Stimulated activated CD4-positive, alpha-beta T cell treated with anti-CD3 and anti-CD28 coated beads, Interleukin-1b, Interleukin-23, amount 100 ng/mL, for 1 hour (primary cell): ENCODE measurements around the gene PSMA8.
"Not testable (repeated sequence)": the region's sequence is repeated elsewhere in the genome, so short reads cannot be mapped to it uniquely, and the experiment has no call there.

Experiments used
- DNase-seq, 2 donors: peaks; one replicate each; pipeline ENCODE4 v3.0.0-alpha.2; 2020; ENCODE audit warnings: low read depth in 2 of 2

The PSMA8 gene

DNA sequence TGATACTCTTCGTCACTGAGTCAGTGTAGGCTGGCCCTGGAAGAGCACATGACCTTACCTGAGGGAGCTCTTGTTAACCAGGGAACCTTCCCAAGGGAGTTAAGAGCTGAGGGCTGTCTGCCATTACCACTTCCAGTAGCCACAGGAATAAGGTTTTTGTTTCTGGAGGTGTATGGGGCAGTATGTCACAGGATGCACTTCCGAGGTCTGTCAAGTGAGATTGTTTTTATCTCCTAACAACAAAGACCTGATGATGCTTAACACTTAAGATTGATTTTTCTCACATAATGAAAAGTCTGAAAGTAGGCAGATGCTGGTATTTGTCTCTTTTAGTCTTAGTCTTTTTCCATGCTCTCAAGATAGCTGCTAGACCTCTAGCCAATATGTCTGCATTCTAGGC is 41.8 kb downstream of the PSMA8 start:
- DNase-seq: no peak

DNA sequence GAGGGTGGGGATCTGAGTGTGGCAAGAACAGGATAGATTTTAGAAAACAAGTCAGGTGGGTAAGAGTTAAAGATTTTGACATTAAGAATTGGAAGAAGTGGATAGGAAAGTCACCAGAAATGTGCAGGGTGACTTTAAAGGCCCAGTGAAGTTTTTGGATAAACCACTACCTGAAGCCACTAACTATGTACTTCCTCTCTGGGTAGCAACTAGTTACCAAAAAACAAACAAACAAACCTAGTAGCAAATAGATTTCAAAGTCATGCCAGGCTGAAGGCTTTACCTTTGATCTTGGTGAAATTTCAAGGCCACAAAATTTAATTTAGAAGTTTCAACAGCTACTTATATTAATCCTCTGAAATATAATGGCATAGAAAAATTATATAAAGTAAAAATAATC is 42.5 kb downstream of the PSMA8 start:
- DNase-seq: no peak

DNA sequence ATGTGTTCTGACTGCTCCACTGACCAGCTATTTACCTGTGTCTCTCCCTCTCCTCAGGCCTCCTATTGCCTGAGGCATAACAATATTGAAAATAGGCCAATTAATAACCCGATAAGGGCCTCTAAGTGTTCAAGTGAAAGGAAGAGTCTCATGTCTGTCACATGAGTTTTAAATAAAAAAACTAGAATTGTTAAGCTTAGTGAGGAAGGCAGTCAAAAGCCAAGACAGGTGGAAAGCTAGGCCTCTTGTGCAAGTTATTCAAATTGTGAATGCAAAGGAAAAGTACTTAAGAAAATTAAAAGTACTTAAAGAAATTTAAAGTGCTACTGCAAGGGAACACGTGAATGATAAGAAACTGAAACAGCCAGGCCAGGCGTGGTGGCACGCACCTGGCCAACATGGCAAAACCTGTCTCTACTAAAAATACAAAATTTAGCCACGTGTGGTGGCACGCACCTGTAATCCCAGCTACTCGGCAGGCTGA is 47.7 kb downstream of the PSMA8 start:
- no peak for DNase-seq

DNA sequence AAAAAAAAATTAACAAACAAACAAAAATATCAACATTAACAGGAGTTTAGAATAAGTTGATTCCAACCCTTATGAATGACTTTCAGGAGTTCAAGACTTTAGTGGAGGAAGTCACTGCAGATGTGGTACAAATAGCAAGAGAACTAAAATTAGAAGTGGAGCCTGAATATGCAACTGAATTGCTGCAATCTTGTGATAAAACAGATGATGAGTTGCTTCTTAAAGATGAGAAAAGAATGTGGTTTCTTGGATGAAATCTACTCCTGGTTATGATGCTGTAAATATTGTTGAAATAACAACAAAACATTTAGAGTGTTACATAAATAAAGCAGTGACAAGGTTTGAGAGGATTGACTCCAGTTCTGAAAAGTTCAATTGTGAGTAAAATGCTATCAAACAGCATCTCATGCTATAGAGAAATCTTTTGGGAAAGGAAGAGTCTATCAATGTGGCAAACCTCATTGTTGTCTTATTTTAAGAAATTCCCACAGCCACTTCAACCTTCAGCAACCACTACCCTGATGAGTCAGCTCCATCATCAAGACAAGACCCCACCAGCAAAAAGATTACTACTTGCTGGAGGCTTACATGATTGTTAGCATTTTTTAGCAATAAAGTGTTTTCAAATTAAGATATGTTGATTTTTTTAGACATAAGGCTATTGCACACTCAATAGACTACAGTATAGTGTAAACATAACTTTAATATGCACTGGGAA is 49.9 kb downstream of the PSMA8 start:
- DNase-seq: no peak

DNA sequence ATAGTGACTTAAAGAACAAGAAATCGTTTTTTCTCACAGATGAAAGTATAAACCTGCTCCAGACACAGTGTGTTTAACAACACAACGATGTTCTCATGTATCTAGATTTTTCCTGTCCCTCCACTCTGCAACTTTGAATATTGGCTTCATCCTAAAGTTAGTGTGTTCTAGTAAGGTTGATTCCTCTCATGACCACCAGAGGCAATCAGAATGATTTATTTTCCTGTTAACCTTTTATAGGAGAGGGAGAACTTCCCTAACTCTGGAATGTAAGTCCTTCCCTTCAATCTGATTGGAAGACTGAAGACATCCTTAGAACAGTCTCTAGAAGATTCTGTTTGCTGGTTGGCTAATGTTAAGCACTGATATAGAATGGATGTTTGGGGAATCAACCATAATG is 51.6 kb downstream of the PSMA8 start:
- DNase-seq: no peak

DNA sequence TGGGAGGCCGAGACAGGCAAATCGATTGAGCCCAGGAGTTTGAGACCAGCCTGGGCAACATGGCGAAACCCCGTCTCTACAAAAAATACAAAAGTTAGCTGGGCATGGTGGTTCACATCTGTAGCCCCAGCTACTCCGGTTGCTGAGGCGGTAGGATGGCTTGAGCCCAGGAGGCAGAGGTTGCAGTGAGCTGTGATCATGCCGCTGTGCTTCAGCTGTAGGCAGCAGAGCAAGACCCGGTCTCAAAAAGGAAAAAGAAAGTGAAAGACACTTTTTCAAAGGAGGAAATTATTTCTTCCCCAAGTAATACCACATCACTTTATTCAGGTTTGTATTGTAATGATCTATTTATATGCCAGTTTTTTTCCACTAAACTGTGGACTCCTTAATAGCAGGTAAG is 56.8 kb downstream of the PSMA8 start:
- peak in 1 of 2 donors; percentile 4 for DNase-seq

DNA sequence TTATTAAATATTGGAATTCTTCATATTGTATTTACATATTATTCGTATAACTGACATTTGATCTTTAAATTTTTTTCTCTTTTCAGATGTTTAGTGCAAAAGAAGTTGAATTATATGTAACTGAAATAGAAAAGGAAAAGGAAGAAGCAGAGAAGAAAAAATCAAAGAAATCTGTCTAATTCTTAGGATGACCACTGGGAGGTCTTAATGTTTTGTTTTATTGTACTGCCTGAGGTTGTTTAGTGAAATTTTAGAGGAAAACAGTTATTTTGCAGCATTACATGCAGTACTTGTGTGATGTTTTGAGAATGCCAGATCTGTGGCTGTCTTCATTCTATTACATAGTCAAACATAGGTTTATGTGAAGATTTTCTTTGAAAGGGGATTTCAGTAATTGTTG is 58.6 kb downstream of the PSMA8 start:
- no peak for DNase-seq

DNA sequence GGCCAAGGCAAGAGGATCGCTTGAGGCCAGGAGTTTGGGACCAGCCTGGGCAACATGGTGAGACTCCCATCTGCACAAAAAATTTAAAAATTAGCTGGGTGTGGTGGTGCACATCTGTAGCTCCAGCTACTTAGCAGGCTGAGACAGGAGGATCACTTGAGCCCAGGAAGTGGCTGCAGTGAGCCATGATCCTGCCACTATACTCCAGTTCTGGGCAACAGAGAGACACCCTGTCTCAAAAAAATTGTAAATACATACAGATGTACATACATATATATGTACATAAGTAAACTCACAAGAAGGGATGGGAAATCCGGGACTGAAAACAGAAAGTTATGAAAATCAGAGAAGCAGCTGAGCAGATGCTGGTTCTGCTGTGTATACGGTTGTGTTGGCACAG is 62.9 kb downstream of the PSMA8 start:
- no peak for DNase-seq

DNA sequence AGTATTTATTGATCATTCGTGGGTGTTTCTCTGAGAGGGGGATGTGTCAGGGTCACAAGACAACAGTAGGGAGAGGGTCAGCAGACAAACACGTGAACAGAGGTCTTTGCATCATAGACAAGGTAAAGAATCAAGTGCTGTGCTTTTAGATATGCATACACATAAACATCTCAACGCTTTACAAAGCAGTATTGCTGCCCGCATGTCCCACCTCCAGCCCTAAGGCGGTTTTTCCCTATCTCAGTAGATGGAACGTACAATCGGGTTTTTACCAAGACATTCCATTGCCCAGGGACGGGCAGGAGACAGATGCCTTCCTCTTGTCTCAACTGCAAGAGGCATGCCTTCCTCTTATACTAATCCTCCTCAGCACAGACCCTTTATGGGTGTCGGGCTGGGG is 68.3 kb downstream of the PSMA8 start:
- not testable (repeated sequence) for DNase-seq

DNA sequence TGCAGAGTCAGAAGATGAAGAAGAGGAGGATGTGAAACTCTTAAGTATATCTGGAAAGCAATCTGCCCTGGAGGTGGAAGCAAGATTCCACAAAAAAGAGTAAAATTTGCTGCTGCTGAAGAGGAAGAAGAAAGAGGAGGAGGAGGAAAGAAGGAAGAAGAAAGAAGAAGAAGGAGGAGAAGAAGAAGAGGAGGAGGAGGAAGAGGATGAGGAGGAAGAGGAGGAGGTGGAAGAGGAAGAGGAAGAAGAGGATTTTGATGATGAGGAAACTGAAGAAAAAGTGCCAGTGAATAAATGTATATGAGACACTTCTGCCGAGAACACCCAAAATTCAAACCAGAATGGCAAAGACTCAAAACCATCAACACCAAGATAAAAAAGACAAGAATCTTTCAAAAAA is 71.6 kb downstream of the PSMA8 start:
- DNase-seq: no peak

DNA sequence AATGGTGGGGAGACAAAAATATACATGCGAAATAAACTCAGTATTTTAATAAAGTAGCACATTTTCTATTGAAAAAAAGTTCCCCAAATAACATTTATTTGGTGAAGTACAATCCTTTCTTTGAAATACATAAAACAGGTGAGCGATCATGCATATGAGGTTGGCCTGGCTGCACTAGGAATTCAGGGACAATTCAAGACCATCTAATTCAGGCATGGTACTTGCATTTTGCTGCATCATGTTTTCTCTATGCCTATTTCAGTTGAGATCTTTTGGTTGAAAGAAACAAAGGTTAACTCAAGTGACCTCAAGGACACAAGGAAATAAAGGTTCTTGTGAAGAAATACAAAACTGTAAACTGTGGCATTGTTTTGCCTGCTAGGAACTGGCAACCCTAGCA is 72.8 kb downstream of the PSMA8 start:
- no peak for DNase-seq

DNA sequence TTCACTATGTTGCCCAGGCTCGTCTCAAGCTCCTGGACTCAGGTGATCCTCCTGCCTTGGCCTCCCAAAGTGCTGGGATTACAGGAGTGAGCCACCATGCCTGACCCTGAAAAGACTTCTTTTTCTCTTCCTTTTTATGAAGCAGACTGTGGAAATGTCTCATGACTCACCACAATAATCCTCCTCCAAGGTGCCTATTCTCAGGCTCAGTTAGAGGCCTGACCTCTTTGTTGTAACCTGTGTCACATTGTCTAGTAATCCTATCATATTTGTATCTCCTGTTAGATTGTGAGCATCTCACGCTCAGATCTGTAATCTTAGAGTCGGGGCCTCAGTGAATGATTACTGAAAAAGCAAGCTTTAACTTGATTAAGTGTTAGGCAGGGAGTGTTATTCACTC is 74.3 kb downstream of the PSMA8 start:
- DNase-seq: no peak

DNA sequence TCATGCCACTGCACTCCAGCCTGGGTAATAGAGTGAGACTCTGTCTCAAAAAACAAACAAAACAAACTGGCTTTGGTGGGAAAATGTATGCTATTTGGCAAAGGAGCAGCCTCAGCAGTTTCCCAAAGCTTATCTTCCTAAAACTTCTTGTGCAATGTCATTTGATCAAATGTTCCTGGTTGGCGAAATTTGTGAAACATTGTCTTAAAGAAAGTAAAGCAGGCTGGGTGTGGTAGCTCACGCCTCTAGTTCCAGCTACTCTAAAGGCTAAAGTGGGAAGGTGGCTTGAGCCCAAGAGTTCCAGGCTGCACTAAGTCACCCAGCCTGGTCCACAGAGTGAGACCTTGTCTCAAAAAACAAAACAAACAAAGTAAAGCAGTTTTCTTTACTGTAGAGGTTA is 75.3 kb downstream of the PSMA8 start:
- DNase-seq: no peak

DNA sequence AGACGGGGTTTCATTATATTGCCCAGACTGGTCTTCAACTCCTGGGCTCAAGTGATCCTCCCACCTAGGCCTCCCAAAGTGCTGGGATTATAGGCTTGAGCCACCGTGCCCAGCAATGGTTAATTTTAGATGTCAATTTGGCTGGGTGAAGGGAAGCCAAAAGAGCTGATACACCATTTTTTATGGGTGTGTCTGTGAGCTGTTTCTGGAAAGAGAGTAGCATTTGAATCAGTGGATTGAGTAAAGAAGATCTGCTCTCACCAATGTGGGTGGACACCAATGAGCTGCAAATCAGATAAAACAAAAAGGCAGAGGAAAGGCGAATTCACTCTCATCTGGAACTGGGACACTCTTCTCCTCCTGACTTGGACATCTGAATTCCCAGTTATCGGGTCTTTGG is 76.5 kb downstream of the PSMA8 start:
- no peak for DNase-seq

DNA sequence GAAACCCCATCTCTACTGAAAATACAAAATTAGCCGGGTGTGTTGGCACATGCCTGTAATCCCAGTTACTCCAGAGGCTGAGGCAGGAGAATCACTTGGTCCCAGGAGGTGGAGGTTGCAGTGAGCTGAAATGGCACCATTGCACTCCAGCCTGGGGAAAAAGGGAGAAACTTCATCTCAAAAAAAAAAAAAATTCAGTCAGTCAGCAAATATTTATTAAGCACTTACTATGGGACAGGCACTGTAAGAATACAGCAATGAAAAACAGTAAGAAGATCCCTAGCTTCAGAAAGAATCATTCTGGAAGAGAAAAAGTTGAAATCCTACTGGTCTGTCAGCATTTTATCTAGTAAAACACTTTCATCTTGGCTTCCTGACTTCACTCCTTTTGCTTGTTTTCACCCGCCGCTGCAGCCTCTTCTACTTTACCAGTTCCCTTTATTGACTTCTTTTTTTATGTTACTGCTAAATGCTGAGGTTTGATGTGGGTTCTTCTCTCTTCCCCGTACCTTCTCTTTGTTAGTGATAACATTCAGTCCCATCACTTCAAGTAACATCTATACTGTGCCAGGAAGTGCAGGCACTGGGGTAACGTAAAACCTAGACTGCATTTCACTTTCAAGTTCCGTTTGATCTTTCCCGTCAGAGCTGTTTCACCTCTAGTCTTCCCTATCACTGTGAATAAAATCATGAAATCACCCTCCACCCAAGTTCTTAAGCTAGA is 81.7 kb downstream of the PSMA8 start:
- DNase-seq: peak in 1 of 2 donors; percentile 7

DNA sequence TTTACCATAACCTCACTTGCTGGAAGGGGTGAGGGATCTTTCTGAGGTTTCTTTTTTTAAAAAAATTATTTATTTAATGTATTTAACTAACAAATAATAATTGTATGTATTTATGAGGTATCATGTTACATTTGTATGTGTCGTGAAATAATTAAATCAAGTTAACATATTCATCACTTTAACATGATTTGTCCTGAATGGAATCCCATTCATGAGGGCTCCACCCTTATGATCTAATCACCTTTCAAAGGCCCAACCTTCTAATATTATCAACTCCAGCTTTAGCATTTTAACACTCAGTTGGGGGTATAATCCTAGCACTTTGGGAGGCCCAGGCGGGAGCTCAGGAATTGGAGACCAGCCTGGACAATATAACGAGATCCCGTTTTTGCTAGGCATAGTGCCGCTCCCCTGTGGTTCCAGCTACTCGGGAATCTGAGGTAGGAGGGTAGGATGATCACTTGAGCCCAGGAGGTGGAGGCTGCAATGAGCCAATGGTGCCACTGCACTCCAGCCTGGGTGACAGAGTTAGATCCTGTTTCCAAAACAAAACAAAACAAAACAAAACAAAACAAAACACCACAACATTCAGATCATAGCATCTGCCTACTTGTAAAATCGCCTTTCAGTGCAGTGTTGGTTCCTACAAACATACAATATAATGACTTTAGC is 91.5 kb downstream of the PSMA8 start:
- DNase-seq: no peak

DNA sequence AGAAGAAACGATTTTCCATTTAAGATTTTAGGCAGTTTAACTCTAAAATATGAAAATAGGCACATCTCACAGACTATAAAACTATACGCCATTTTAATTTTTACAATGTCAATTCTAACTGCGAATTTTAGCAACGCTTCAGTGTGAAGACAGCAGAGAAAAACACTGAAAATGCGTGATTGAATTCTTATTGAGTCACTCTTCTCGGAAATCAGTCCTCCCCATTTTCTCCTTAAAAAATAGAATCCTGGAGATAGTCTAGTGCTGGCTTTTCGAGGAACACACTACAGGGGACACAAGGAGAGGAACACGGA is 92.2 kb downstream of the PSMA8 start:
- DNase-seq: no peak

DNA sequence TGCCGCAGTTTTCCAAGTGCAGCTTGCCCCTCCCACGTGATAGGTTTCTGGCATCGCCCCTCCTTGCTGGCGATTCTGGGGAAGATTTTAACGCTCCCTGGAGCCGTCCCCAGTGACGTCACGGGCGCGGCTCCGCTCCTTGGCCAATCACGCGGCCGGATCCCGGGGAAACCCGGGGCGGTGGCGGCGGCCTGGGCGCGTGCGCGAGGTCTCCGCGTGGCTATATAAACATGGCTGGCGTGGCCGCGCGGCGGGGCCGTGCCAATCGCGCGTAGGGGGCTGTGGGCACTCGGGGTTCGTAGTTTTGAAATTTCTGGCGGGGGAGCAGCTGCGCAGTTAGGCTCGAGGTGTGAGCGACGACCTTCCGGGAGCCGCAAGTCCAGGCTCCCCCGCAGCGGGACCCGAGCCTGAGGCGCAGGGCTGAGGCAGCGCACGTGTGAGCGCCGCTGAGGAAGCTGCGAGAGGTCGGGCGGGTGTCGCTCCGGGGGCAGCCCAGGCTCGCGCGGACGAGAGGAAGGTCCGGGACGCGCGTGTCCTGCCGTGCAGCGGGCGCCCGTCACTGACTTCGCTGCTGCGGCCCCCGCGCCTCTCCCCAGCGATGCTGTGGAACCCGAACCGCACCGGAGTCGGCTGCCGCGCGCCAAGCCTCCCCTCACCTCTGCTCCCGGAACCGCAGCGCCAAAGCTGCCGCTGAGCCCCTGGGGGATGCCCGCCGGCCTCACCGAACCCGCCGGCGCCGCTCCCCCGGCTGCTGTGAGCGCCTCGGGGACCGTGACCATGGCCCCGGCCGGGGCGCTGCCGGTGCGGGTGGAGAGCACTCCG is 92.8 kb downstream of the PSMA8 start, which contains the start of gene TAF4B:
Gene TAF4B (plus strand): TSS at position 217 of the 822 bp plus-strand sequence. CDS start 489 bp downstream, at position 706.
- peak; percentile 80 to 90 for DNase-seq

DNA sequence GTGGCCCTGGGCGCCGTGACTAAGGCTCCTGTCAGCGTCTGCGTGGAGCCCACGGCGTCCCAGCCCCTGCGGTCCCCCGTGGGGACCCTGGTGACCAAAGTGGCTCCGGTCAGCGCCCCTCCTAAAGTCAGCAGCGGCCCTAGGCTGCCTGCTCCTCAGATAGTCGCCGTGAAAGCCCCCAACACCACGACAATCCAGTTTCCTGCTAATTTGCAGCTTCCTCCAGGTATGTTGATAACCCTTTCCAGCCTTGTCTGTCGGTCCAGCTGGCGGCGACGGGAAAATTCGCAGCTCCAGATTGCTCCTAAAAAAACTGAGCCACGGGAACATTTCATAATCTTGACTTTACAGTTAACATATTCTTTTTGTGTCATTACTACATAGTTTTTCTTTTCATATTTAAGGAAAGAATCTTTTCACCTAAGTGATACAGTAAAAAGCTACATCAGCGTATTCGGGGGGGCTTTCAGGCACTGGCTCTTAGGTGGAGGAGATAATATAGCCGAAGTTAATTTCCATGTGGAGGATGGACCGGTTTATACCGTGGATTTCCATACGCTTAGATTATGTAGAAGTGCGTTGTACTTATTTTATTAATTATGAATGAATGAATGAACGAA is 93.5 kb downstream of the PSMA8 start:
- DNase-seq: no peak

DNA sequence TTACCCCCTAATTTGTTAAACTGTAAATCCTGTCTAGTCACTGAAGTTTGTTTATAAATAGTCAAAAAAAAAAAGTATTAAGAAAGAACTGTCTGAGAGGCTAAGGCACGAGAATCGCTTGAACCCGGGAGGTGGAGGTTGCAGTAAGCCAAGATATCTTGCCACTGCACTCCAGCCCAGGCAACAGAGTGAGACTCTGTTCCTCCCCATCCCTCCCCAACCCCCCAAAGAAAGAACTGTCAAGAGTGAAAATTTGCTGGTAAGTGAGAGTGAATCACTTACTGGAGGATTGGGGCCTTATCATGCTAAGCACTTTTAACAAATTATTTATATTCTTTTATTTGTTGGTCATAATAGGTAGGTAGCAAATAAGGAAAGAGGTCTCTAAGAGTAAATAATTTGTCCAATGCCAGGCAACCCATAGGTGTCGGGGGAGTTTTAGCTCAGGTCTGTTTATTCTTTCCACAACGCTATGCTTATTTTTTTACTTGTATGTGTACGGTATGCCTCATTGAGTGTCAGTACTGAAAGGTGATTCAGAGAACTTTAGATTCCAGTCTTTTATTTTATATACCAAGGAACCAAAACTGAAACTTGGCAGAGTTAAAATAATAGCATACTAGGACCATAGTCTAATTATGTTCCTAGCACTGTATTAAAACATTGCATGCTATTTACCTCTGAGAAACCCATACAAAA is 95.0 kb downstream of the PSMA8 start:
- DNase-seq: no peak

DNA sequence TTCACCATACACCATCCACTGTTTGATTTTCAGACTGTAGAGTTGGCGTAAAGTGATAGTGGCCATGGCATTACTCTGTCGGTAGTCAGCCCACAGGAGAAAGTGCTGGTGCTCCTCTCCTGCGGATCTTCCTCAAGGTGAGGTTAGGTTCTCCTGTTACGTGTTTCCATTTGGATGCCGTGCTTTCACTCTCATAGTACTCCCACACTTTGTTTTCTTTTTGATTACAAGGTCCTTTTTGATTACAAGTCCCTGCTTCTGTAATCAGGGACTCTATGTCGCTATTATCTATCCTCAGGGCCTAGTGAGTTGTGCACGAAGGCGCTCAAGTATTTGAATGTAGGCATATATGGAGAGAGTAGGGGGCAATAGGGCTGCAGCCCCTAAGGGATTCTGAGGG is 96.8 kb downstream of the PSMA8 start:
- DNase-seq: no peak
